Measurements from ENCODE around the gene FOXQ1.

Gene FOXQ1

DNA sequence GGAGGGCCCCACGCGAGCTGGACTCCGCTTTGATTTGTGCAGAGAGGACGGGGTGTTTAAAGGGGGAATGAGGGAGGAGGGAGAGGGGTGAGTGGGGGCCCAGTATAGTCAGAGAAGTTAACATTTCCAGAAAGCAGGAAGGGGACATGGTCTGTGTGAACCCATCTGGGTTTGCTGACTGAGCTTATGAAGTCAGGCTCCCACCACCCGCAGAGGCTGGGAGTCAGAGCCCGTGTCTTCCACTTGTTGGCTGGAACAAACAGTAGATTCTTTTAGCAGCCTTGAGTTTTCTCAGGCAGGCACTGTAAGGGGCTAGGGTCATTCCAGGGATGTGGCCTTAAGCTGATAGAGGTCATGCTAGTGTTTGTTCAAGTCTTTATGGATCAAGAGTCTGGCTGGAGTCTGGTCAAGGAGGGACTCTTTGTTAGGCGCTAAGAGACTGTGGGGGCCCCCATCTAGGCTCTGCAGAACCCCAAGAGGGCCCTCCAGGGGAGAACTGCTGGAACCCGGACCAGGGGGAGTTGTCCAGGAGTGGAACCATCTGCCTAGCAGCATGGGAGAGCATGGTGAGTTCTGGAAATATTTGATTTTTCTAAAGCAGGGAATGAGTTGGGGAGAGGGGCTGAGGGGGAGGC is 31.1 kb upstream of the FOXQ1 start:
- peaks cover 19% of the 10 kb centered on the region for H3K27me3 Mint-ChIP-seq
- no peak overlapping the region for H3K27ac Mint-ChIP-seq
- ATAC-seq (no peak), DNase-seq (no peak)
- no peak overlapping the region for H3K4me3 Mint-ChIP-seq
- H3K4me1 Mint-ChIP-seq, result no peaks in the 10 kb centered on the region
- H3K36me3 Mint-ChIP-seq (ENCODE audit: low read depth), result no peaks in the 10 kb centered on the region
- H3K9me3 Mint-ChIP-seq, result no peaks in the 10 kb centered on the region

GRCh38 chr6:1281746-1282145 is 30.2 kb upstream of the FOXQ1 start:
- DNase-seq, result no peak
- no peaks in the 10 kb centered on the region for H3K36me3 Mint-ChIP-seq (ENCODE audit: low read depth)

GRCh38 chr6:1283501-1283900 is 28.4 kb upstream of the FOXQ1 start:
- no peaks in the 10 kb centered on the region for H3K9me3 Mint-ChIP-seq
- peaks cover 29% of the 10 kb centered on the region for H3K27me3 Mint-ChIP-seq
- ATAC-seq, result no peak
- H3K27ac Mint-ChIP-seq, result no peak overlapping the region
- H3K4me3 Mint-ChIP-seq, result no peak overlapping the region
- DNase-seq, result no peak
- H3K36me3 Mint-ChIP-seq (ENCODE audit: low read depth), result no peaks in the 10 kb centered on the region
- no peaks in the 10 kb centered on the region for H3K4me1 Mint-ChIP-seq

More at GRCh38 chr6:1281746-1282145, 30.2 kb upstream of the FOXQ1 start:
- no peak for ATAC-seq
- Mint-ChIP-seq H3K9me3 (no peaks in the 10 kb centered on the region), H3K27me3 (peaks cover 21% of the 10 kb centered on the region), H3K4me3 (no peak overlapping the region), H3K27ac (no peak overlapping the region), H3K4me1 (no peaks in the 10 kb centered on the region)

DNA sequence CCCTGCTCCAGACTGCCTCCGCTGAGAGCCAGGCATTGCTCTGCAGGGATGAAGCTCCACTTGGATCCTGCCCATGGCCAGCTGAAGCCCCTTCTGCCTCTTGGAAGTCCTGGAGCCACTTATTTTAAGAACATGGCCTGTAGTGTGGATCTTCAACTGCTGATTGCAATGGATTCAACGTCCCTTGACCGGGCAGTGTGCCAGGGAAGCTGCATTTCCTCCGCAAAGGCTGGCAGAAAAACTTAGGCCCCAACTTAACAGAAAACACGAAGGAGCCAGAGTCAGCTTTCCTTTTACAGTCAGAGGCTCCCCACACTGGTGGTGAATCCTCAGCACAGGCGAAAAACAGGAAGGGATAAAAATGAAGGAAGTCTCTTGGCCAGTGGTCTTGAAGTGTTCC is 26.3 kb upstream of the FOXQ1 start:
- Mint-ChIP-seq H3K4me3 (no peak overlapping the region), H3K27me3 (peaks cover 30% of the 10 kb centered on the region), H3K9me3 (no peaks in the 10 kb centered on the region), H3K27ac (no peak overlapping the region), H3K4me1 (no peaks in the 10 kb centered on the region), H3K36me3 (ENCODE audit: low read depth) (no peaks in the 10 kb centered on the region)
- DNase-seq (no peak), ATAC-seq (no peak)

DNA sequence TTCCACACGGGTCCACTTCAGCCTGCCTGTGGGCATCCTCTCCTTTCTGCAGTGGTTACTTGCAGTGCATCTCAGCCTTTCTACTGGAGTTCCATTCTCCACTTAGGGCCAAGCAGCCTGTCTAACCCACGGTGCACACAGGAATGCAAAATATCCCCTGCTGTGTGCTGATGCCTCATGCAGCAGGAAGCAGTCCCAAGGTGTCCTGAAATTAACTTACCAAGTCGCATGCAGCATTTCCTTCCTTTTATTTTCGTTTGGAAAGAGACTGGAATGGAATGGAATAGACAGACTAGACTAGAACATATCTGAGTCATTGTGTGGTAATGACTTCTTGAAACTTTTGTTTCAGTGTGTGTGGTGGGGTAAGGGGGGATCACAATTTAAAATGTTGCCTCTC is 25.9 kb upstream of the FOXQ1 start:
- Mint-ChIP-seq H3K27ac (no peak overlapping the region), H3K4me3 (no peak overlapping the region), H3K4me1 (no peaks in the 10 kb centered on the region), H3K9me3 (no peaks in the 10 kb centered on the region), H3K36me3 (ENCODE audit: low read depth) (no peaks in the 10 kb centered on the region), H3K27me3 (peaks cover 26% of the 10 kb centered on the region)
- DNase-seq (no peak), ATAC-seq (no peak)

DNA sequence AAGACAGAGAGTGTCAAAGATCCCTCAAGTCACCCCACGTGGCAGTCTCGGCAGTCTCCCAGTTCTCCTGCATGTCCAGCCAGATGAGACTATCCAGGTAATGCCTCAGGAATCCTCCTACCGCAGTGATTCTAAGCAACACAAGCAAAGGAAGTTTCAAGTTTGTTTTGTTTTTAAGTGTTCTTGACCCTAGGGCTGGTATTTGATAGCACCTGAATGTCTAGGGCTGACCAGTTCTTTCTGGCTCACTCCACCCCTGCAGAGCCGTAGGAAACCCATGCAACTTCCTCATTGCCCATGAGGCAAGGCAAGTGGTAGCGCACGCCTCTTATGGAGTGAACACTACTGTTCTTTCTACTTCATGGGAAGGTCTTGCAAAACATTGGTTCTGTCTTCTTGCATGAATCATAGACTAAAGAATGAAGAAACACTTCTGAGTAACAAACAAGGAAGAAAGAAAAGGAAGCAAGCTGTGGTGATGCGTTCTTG is 24.8 kb upstream of the FOXQ1 start:
- no peak for DNase-seq
- Mint-ChIP-seq H3K9me3 (no peaks in the 10 kb centered on the region), H3K27ac (no peak overlapping the region), H3K4me1 (no peaks in the 10 kb centered on the region), H3K4me3 (no peak overlapping the region), H3K36me3 (ENCODE audit: low read depth) (no peaks in the 10 kb centered on the region), H3K27me3 (peaks cover 17% of the 10 kb centered on the region)
- ATAC-seq, result no peak

DNA sequence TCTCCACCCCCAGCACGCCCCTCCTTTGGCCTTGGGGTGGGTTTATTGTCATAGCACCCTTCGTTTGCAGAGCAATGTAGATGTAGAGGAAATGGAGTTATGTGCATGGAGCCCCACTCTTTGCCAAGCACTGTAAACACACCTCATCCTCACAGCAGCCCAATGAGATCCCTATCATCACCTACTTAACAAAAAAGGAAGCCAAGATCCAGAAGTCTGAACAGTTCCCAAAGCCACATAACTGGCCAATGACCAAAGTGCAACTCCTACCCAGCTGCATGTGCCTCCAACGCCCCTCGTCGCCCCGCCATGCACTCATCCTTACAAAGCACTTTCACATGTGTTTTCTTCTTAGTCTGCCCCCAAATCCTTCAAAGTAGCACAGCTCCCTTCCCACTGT is 21.8 kb upstream of the FOXQ1 start:
- Mint-ChIP-seq H3K4me3 (no peak overlapping the region), H3K27ac (no peak overlapping the region), H3K9me3 (no peaks in the 10 kb centered on the region), H3K36me3 (ENCODE audit: low read depth) (no peaks in the 10 kb centered on the region), H3K4me1 (no peaks in the 10 kb centered on the region), H3K27me3 (peaks cover 29% of the 10 kb centered on the region)
- no peak for ATAC-seq
- DNase-seq, result no peak

GRCh38 chr6:1290805-1291204 is 21.1 kb upstream of the FOXQ1 start:
- no peaks in the 10 kb centered on the region for H3K36me3 Mint-ChIP-seq (ENCODE audit: low read depth)
- no peak for ATAC-seq

DNA sequence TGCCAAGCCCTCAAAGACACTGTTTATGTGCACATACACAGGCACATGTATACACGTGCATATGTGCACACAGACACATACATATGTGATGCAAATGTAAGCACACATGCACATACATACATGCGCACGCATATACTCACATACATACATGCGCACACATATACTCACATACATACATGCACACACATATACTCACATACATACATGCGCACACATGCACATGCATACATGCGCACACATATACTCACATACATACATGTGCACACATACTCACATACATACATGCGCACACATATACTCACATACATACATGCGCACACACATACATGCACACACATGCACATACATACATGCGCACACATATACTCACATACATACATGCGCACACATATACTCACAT is 20.5 kb upstream of the FOXQ1 start:
- no peak for ATAC-seq
- Mint-ChIP-seq H3K4me3 (no peak overlapping the region), H3K27ac (no peak overlapping the region), H3K36me3 (ENCODE audit: low read depth) (no peaks in the 10 kb centered on the region), H3K4me1 (no peaks in the 10 kb centered on the region), H3K9me3 (no peaks in the 10 kb centered on the region), H3K27me3 (peaks cover 28% of the 10 kb centered on the region)
- no peak for DNase-seq

More at GRCh38 chr6:1290805-1291204, 21.1 kb upstream of the FOXQ1 start:
- H3K27ac Mint-ChIP-seq, result no peak overlapping the region
- H3K9me3 Mint-ChIP-seq, result no peaks in the 10 kb centered on the region
- no peak overlapping the region for H3K4me3 Mint-ChIP-seq
- peaks cover 29% of the 10 kb centered on the region for H3K27me3 Mint-ChIP-seq
- no peaks in the 10 kb centered on the region for H3K4me1 Mint-ChIP-seq
- DNase-seq, result no peak

DNA sequence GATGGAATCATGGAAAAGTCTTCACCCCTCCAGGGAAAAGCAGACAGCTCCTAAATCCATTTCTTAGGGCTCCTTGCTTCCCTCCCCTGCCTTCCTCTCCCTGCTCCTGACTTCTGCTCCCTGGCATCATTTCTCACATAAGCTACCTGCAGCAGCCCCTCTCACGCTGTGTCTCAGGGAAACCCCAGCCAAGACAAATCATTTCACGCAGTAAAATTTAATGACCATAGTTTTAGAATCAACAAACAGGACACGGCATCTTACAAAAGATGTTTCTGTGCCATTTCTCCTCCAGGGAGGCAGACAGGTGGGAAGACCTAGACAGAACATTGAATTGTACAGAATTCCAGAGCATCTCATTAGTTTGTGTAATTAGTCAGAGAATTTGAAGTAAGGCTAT is 16.5 kb upstream of the FOXQ1 start:
- Mint-ChIP-seq H3K4me3 (no peak overlapping the region), H3K36me3 (ENCODE audit: low read depth) (no peaks in the 10 kb centered on the region), H3K27ac (no peak overlapping the region), H3K9me3 (no peaks in the 10 kb centered on the region), H3K4me1 (no peaks in the 10 kb centered on the region), H3K27me3 (peaks cover 29% of the 10 kb centered on the region)
- ATAC-seq, result no peak
- DNase-seq, result no peak

- no peaks in the 10 kb centered on the region for H3K4me1 Mint-ChIP-seq
- no peaks in the 10 kb centered on the region for H3K36me3 Mint-ChIP-seq (ENCODE audit: low read depth)
- peaks cover 29% of the 10 kb centered on the region for H3K27me3 Mint-ChIP-seq
- no peak overlapping the region for H3K27ac Mint-ChIP-seq
- no peaks in the 10 kb centered on the region for H3K9me3 Mint-ChIP-seq
- ATAC-seq, result no peak
- no peak for DNase-seq
- H3K4me3 Mint-ChIP-seq, result no peak overlapping the region
Measured at GRCh38 chr6:1296079-1296478, 15.8 kb upstream of the FOXQ1 start.

- H3K9me3 Mint-ChIP-seq, result no peaks in the 10 kb centered on the region
- ATAC-seq (no peak), DNase-seq (no peak)
- peaks cover 30% of the 10 kb centered on the region for H3K27me3 Mint-ChIP-seq
- no peak overlapping the region for H3K27ac Mint-ChIP-seq
- H3K4me3 Mint-ChIP-seq, result no peak overlapping the region
- H3K36me3 Mint-ChIP-seq (ENCODE audit: low read depth), result no peaks in the 10 kb centered on the region
- no peaks in the 10 kb centered on the region for H3K4me1 Mint-ChIP-seq
Measured at GRCh38 chr6:1296542-1296941, 15.4 kb upstream of the FOXQ1 start.

DNA sequence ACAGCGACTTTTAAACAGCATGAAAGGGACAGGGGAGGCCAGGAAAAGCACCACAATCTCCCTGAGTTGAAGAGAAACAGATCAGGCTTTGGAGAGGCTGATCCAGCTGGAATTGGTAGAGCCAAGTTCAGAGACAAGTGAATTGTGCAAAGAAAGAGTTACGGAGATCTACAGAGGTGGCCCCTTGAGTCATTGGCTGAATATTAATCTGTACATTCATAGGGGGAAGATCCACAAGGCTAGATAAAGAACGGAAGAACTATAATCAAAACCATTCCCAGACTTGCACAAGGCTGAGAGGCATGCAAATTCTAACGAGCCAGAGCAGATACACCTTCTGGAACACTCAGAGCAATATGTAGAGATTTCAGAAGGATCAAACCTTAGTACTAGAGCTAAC is 14.2 kb upstream of the FOXQ1 start:
- Mint-ChIP-seq H3K36me3 (ENCODE audit: low read depth) (no peaks in the 10 kb centered on the region), H3K27me3 (peaks cover 33% of the 10 kb centered on the region), H3K4me1 (no peaks in the 10 kb centered on the region), H3K9me3 (peaks cover 5% of the 10 kb centered on the region), H3K4me3 (no peak overlapping the region), H3K27ac (no peak overlapping the region)
- DNase-seq, result no peak
- no peak for ATAC-seq

DNA sequence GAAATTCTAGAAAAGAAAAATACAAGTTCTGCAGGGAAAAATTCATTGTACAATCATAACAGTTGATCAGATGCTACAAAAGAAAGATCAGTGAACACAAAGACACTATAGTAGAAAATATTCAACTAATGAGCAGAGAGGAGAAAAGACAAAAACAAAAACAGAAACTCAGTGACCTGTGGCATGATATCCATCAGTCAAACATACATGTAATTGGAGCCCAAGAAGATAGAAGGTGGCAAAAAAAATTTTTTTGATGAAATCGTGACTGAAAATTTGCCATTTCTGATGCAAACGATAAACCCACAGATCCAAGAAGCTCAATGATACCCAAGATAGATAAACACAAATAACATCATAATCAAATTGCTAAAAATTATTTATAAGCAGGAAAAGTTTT is 13.1 kb upstream of the FOXQ1 start:
- DNase-seq (no peak), ATAC-seq (no peak)
- Mint-ChIP-seq H3K4me3 (no peak overlapping the region), H3K27me3 (peaks cover 34% of the 10 kb centered on the region), H3K36me3 (ENCODE audit: low read depth) (no peaks in the 10 kb centered on the region), H3K27ac (no peak overlapping the region), H3K4me1 (no peaks in the 10 kb centered on the region), H3K9me3 (peaks cover 6% of the 10 kb centered on the region)

DNA sequence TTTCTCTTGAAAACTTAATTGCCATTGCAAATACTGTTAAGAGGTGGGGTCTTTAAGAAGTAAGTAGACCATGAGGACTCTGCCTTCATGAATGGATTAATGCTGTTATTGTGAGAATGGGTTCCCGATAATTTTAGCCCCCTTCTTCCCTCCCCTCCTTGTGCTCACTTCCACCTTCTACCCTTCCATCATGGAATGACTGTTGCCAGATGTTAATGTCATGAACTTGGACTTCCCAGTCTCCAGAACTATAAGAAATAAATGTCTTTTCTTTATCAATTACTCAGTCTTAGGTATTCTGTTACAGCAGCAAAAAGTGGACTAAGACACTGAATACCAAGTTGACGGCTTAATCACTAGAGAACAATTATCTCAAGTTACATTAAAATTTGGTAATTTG is 5.8 kb upstream of the FOXQ1 start:
- H3K27me3 Mint-ChIP-seq, result peaks cover 54% of the 10 kb centered on the region
- DNase-seq (no peak), ATAC-seq (no peak)
- H3K27ac Mint-ChIP-seq, result no peak overlapping the region
- no peak overlapping the region for H3K4me3 Mint-ChIP-seq
- H3K9me3 Mint-ChIP-seq, result peaks cover 16% of the 10 kb centered on the region
- H3K36me3 Mint-ChIP-seq (ENCODE audit: low read depth), result no peaks in the 10 kb centered on the region
- H3K4me1 Mint-ChIP-seq, result peaks cover 6% of the 10 kb centered on the region

GRCh38 chr6:1309366-1309765 is 2.5 kb upstream of the FOXQ1 start:
- H3K27me3 Mint-ChIP-seq, result peaks cover 55% of the 10 kb centered on the region
- peaks cover 2% of the 10 kb centered on the region for H3K36me3 Mint-ChIP-seq (ENCODE audit: low read depth)
- H3K27ac Mint-ChIP-seq, result no peak overlapping the region
- DNase-seq (no peak), ATAC-seq (no peak)
- peaks cover 17% of the 10 kb centered on the region for H3K4me1 Mint-ChIP-seq
- H3K9me3 Mint-ChIP-seq, result peaks cover 7% of the 10 kb centered on the region
- no peak overlapping the region for H3K4me3 Mint-ChIP-seq
